Measurements from ENCODE around the gene SAMD3.
"Not testable (repeated sequence)": the region's sequence is repeated elsewhere in the genome, so short reads cannot be mapped to it uniquely, and the experiment has no call there.

SAMD3 gene

DNA sequence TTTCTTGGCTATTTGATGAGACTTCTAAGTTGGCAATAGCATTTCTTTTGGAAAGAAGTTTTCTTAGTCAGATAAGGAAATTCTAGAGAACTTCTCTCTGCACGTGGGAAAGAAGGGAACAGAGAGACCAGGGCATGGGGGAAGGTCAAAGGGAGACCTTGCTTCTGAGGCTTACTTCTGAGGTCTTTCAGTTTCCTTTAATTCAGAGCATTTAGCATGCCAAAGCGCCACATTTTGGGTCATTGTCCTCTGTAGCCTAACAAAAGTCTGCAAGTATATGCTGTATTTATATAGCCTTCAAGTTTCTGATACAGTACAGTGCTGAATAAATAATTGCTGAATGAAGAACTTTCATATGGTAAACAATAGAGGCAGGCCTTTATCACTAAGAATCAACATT, 95.6 kb downstream of the SAMD3 start:
- no peak for DNase-seq

DNA sequence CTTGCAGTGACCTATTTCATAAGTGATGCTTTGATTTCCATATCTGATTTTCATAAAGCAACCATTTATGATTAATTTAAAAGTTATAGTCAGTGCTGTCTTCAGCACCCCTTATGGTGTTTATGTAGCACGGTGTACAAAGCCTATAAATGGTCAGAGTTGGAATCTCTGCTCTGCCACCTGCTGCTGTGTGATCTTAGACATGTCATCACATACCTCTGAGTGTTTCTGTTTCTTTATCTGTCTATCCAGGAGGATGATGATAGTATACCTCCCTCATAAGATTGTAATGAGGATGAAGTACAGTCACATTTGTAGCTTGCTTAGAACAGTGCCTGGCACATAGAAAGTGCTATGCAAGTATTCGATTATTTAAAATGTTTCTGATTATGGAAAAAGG, 100.5 kb downstream of the SAMD3 start:
- no peak for DNase-seq

DNA sequence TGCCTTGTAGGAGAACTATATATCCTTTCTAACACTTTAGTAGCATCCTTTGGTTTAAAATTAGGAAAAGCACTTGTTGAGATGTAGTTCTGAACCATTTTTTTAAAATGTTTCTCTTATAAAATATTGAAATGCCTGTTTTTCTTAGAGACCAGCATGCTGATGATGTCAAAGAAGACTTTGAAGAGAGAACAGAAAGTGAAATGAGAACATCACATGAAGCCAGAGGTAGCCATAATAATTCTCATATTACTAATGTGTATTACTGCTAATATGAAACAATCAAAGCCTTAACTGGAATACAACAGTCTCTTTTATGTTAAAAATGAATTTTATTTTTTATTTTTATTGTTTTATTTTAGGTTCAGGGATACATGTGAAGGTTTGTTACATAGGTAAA, 102.0 kb downstream of the SAMD3 start:
- DNase-seq = no peak

DNA sequence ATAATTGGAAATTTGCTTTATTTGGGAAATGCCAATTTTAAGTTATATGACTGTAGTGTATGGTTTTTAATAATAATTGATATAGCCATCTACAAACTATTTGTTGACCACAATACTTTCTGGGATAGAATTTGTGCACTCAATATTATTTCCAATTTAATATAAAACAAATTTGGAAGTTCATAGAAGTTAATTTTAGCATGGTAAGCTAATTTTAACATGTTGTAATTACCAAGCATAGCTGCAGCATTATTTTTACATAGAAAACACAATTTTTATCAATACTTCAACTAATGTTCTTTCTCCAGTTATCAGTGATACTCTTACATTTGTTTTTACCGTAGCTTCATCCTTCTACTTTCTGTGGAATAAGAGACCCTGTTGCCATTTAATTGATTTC, 103.5 kb downstream of the SAMD3 start:
- DNase-seq = no peak

DNA sequence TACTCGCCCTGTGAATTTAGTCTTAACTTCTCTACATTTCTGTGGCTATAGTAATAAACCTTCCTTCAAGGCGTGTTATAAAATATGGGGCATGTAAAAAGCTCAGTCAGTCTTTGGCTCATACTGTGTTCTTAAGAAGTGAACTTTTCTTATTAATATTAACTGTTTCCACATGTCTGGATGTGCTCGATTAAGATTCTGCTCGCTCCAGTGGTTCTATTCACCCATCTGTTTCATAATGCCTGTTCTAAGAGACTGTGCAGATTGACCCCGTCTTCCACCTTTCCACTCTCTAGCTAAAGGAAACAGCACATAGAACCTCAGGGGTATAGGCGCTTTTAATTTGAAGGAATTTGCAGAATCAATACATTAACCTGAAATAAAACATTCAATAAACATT, 104.5 kb downstream of the SAMD3 start:
- no peak for DNase-seq

DNA sequence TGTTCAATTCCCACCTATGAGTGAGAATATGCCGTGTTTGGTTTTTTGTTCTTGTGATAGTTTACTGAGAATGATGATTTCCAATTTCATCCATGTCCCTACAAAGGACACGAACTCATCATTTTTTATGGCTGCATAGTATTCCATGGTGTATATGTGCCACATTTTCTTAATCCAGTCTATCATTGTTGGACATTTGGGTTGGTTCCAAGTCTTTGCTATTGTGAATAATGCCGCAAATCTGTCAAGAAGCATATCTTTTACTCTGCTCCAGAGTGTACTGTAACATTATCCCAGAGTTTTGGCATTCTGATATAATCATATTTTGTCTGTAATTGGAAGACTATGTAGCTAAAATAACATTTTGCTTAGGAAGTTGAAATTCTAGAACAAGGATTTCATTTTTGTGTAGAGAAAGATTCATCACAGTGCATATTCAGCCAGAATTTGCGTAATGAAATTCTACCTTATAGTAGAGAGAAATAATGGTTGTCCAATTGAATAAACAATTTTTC, 105.5 kb downstream of the SAMD3 start:
- DNase-seq = not testable (repeated sequence)

DNA sequence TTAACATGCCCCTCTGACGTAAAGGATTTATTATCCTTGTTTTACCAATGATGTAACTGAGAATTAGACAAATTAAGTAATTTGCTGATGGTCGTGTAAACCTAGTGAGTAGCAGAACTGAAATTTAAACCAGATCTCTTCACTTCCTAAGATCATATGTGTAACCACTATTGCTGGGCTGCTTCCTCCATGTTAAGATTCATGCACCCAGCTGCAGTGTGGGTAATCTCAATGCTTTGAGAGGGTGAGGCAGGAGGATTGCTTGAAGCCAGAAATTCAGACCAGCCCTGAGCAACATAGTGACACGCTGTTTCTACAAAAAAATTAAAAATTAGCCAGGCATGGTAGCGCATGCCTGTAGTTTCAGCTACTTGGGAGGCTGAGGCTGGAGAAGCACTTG, 106.5 kb downstream of the SAMD3 start:
- no peak for DNase-seq

DNA sequence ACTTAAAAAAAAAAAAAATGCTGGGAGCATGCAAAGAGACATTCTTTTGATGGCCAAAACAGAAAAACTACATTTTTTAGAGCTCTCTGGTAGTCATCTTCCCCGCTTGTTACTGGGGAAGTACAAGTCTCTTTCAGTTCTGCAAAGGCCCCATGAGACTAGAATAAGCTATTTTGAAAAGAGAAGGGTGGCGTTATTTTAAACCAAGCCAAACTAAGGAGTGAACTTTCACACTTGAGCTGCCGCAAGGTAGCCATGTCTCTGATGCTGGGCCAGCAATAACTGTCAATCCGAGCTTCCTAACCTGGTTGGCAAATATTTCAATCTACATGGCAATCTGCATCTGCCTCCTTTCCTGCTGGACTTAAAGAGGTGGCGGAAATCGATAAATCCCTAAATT, 107.7 kb downstream of the SAMD3 start:
- peak in 2 of 3 donors; percentile 5 to 26 for DNase-seq

DNA sequence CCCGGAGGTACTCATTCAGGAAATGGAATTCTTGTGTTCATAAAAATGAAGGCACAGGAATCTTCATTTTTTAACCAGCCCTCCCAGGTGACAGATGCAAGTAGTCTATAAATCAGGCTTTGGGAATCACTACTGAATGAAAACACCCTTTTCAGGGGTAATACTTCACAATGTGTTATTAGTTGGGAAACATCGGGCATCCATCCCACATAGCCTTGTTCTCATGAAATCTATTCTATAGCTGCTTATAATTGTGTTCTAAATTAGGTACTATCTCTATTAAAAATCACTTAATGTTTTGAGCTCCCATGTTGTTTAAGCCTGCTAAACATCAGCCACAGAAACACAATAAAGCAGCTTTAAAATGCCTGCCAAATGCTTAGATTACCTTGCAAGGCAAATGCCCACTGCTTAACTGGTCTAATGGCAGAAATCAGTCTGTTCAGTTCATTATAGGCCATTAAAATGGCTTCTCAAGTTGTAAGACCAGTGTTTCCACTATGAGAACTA, 109.5 kb downstream of the SAMD3 start:
- DNase-seq = no peak

DNA sequence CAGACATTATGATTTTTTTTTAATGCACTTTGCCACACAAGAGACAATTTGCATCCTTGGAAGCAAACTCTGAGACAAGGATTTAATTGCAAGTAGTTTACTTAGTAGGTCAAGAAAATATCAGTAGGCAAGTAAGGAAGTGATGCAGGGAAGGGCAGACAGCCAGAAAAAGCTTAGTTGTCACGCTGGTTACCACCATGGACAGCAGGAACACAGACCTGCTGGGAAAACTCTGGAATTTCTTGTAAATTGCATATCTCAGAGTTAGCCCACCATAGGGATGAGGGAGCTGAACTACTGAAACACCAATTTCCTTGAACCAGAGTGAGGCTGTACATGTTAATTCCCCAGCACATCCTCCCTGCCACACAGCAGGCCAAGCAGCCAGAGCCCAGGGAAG, 111.7 kb downstream of the SAMD3 start:
- no peak for DNase-seq

DNA sequence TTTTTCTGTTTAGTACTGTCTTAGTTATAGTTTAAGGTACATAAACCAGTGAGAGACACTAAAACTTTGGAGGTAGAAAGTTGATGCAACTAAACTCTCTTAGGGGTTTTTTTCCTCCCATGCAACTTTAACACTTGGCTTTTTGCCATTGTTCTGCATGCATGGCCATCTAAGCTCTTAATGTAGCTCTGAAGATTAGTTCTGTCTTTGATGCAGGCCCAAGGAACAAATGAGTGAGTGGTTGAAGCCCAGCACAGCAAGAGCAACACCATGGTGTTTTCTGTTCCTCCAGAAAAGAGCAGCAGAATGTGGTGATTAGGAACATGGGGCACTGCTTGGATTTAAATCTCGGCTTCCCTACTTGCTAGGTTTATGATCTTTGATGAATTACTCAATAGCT, 115.0 kb downstream of the SAMD3 start:
- DNase-seq = no peak

DNA sequence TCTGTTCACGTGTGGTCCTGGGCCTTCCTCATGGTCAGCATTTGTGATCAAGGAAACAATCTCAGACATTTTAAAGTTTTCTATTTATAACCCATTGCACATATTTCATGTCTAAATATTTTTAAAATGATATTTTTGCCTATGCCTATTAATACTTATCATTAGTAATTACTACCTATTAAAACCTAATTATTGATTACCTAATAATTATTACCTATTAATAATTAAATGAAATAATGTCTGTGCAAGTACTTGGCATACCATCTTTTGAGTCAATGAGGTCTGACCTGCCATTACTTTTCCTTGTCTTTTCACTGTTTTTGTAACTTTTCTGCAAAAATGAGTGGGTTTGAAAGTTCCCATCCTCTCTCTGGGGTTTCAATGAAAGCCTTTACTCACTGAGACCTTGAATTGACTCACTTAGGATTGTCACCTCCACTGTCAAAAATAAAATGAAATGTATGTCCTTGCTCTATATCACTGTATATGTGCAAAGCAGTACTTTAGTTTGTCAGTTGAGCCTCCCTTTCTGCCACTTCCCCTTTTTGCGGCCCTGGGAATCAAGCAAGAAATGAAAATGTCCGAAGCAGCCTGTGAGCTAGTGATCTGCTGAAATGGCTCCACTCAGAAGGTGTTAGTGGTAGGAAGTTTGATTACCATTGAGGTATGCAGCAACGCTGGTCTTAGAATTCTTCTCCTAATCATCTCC, 116.6 kb downstream of the SAMD3 start:
- peak; percentile 20 to 27 (median 24) for DNase-seq

DNA sequence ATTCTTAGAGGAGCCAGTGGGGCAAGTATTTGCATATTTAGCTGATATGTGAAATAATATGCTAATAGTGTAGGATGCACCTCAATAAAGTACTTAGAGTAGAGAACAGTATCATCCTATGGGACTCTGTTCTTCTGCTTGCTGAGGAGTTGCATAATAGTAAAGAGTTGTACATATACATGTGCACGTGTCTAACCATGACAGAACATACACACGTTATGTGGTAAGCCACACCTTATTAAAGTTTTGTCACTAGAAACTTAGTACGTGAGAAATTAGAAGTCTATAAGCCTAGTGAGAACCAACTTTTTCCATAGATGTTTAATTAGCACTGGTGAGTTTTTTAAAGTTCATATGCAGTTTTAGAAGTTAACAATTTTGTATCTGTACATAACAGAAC, 123.6 kb downstream of the SAMD3 start:
- no peak for DNase-seq

DNA sequence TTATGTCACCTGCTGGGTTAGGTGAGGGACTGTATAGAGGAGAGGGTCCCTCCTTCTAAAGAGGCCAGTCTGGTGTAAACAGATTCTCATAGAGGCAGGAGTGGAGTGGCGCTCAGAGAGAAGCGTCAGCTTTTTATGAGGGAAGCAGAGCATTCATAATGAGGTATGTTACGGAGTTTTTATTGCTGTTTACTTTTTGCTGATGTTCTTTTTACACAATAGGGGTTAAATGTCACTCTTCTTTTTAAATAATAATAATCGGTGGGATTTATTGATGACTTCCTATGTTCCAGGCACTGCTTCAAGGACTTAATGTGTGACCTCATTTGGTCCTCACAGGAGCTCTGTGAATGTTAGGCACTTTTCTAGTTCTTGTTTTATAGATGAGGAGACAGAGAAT, 124.4 kb downstream of the SAMD3 start:
- no peak for DNase-seq

Data from suppressor macrophage treated with lipopolysaccharide for 1 hour (primary cell).